Measurements from ENCODE around the gene PAPPA2.

Gene PAPPA2

DNA sequence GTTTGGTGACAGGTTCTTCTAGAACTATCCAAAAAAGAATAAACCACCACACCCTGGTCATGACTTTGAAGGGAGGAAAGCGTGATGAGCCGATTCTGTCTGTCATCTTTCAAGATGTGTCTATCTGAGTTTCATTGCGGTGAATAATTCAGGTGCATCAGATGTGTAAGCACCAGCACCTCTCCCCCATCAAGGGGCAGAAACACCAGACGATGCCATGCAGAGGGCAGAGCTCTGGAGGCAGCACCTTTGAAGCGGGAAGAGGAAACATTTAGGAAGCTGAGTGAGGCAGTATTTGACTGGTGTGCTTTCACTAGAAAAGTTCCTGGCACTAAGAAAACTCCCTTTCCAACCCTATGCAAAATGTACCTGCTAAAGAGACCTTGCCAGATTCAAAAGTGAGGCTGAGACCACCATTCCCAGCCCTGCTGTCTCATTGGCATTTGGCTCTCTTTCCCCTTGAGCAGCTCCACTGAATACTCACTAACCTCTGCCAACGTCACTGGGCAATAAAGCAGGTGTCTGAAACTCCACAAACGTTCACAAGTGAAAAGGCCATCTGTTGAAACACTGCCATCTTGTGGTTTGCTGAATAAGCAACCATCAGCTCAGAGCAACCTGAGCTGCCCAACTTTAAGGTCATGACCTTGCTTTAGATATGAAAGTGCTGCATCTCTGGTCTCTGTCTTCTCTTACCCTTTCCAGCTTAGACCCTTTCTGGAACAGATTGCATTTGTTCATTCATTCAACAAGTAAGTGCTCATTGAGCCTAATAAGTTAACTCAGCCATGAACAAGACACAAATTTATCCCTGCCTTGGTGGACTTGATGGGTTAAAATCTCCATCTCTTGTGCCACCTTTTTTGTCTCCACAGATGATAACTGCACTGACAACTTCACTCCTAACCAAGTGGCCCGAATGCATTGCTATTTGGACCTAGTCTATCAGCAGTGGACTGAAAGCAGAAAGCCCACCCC is 228.6 kb downstream of the PAPPA2 start:
- no peak overlapping the region for H3K4me3 ChIP-seq (ENCODE audit: low read length in 2 of 2)
- no peaks in the 10 kb centered on the region for H3K27me3 ChIP-seq (ENCODE audit: control insufficient read depth in 2 of 2, insufficient read depth in 2 of 2, low read length in 2 of 2)
- H3K4me1 ChIP-seq (ENCODE audit: control insufficient read depth in 2 of 2, insufficient read depth in 2 of 2, low read length in 2 of 2), result no peaks in the 10 kb centered on the region
- no peak overlapping the region for H3K9ac ChIP-seq (ENCODE audit: low read depth in 1 of 2, low read length in 2 of 2)
- no peaks in the 10 kb centered on the region for H3K36me3 ChIP-seq (ENCODE audit: control insufficient read depth in 2 of 2, insufficient read depth in 2 of 2, low read length in 2 of 2)
- H3K9me3 ChIP-seq (ENCODE audit: control insufficient read depth in 2 of 2, low read length in 2 of 2), result no peaks in the 10 kb centered on the region
- no peak overlapping the region for H3K27ac ChIP-seq (ENCODE audit: low read depth in 2 of 2, low read length in 2 of 2)

DNA sequence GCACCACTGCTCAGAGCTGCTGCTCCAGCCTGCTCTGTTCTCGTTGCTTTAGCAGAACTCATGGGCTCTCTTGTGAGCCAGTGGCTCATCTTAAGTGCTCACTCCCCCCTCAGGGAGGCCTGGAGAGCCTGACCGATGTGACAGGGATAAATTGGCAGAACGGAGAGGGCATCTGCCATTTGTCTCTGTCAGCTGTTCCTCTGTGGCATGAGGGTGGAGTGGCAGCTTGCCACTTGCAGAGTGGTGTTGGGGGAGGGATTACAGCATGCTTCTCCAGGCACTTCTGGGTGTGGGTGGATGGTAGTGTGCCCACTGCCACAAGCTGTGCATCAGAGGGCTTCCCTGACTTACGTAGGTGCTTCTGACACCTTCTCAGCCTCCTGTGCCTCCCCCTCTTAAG is 229.5 kb downstream of the PAPPA2 start:
- Histone ChIP-seq H3K9me3 (ENCODE audit: control insufficient read depth in 2 of 2, low read length in 2 of 2) (no peaks in the 10 kb centered on the region), H3K27ac (ENCODE audit: low read depth in 2 of 2, low read length in 2 of 2) (no peak overlapping the region), H3K4me1 (ENCODE audit: control insufficient read depth in 2 of 2, insufficient read depth in 2 of 2, low read length in 2 of 2) (no peaks in the 10 kb centered on the region), H3K36me3 (ENCODE audit: control insufficient read depth in 2 of 2, insufficient read depth in 2 of 2, low read length in 2 of 2) (no peaks in the 10 kb centered on the region), H3K4me3 (ENCODE audit: low read length in 2 of 2) (no peak overlapping the region), H3K9ac (ENCODE audit: low read depth in 1 of 2, low read length in 2 of 2) (no peak overlapping the region), H3K27me3 (ENCODE audit: control insufficient read depth in 2 of 2, insufficient read depth in 2 of 2, low read length in 2 of 2) (no peaks in the 10 kb centered on the region)

DNA sequence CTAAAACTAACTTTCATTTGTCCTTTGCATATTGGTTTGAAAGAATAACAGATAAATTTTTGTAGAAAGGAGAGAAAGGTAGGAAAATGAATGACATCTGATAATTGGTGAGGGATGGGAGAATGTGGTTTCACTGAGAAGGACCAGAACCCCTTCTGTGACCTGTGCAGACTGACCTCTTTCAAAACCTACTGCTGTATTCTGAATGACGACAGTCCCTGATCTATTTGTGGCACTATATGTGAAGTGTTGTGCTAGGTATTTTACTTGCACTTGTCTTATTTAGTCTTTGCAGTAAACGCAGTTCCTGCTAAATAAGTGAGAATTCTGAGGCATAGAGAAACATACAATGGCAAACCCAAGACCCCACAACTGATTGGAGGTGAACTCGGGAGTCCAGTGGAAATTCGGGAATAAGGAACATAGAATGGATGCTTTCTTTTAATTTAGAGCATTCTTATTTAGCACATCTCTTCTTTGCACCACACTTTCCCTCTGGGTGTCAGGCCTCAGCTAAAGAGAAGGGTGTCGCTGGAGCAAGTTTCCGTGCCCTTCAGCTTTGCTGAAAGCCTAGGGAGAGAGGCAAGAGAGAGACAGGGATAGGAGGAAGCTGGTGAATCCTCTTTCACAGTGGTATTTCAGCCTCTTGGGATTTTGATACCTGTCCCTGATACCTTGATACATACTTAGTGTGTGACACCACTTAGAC is 230.2 kb downstream of the PAPPA2 start:
- H3K27ac ChIP-seq (ENCODE audit: low read depth in 2 of 2, low read length in 2 of 2), result peak overlapping the region in 1 of 2 donors; percentile 6
- no peaks in the 10 kb centered on the region for H3K27me3 ChIP-seq (ENCODE audit: control insufficient read depth in 2 of 2, insufficient read depth in 2 of 2, low read length in 2 of 2)
- no peaks in the 10 kb centered on the region for H3K9me3 ChIP-seq (ENCODE audit: control insufficient read depth in 2 of 2, low read length in 2 of 2)
- H3K9ac ChIP-seq (ENCODE audit: low read depth in 1 of 2, low read length in 2 of 2), result no peak overlapping the region
- H3K4me1 ChIP-seq (ENCODE audit: control insufficient read depth in 2 of 2, insufficient read depth in 2 of 2, low read length in 2 of 2), result no peaks in the 10 kb centered on the region
- no peak overlapping the region for H3K4me3 ChIP-seq (ENCODE audit: low read length in 2 of 2)
- H3K36me3 ChIP-seq (ENCODE audit: control insufficient read depth in 2 of 2, insufficient read depth in 2 of 2, low read length in 2 of 2), result no peaks in the 10 kb centered on the region

DNA sequence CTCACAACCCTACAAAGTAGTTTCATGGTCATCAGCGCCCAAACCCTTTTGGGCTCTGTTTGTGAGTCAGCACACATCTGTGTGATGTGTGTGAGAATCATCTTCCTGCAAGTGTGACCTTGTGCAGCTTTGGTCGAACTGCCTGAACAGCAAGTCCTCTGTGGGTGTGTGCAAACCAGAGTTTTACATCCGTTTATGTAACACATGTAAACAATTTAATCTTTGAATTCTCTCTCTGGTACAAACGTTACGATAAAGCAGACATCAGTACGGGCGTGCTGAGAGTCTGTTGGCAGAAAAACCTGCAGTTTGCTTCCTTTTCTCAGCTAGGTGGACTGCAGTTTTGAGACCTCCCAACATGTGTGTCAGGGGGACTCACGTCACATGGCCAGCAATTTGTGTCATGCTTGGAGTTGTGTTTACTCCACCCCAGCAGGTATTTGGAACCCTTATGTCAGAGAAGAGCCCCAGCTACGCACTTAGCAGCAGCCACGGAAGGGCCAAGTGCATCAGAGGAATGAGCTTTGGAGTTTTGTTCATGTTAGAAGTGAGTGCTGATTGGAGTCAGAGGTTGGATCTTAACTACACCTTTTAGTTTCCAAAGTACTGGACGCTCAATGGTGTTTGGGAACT is 230.8 kb downstream of the PAPPA2 start:
- Histone ChIP-seq H3K27me3 (ENCODE audit: control insufficient read depth in 2 of 2, insufficient read depth in 2 of 2, low read length in 2 of 2) (no peaks in the 10 kb centered on the region), H3K4me1 (ENCODE audit: control insufficient read depth in 2 of 2, insufficient read depth in 2 of 2, low read length in 2 of 2) (no peaks in the 10 kb centered on the region), H3K27ac (ENCODE audit: low read depth in 2 of 2, low read length in 2 of 2) (peak overlapping the region in 1 of 2 donors; percentile 6), H3K36me3 (ENCODE audit: control insufficient read depth in 2 of 2, insufficient read depth in 2 of 2, low read length in 2 of 2) (no peaks in the 10 kb centered on the region), H3K9ac (ENCODE audit: low read depth in 1 of 2, low read length in 2 of 2) (no peak overlapping the region), H3K9me3 (ENCODE audit: control insufficient read depth in 2 of 2, low read length in 2 of 2) (no peaks in the 10 kb centered on the region), H3K4me3 (ENCODE audit: low read length in 2 of 2) (no peak overlapping the region)

DNA sequence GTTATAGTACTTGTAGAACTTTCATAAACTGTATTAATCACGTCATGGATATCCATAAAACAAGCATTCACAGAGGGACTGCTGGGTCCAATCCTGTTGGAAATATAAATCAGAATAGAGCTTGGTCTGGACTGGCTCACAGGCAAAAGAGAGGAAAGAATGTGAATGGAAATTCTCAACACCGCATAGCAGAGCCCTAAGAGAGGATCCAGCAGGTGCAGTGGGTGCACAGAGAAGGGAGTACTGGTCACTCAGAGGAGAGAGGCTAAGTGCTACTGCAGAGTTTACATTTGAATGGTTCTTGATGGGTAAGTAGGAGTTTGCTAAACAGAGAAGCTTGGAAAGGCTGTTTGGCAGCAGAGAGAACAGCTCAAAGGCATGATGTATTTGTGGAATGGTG is 231.7 kb downstream of the PAPPA2 start:
- H3K27ac ChIP-seq (ENCODE audit: low read depth in 2 of 2, low read length in 2 of 2), result no peak overlapping the region
- H3K4me3 ChIP-seq (ENCODE audit: low read length in 2 of 2), result no peak overlapping the region
- no peak overlapping the region for H3K9ac ChIP-seq (ENCODE audit: low read depth in 1 of 2, low read length in 2 of 2)
- no peaks in the 10 kb centered on the region for H3K36me3 ChIP-seq (ENCODE audit: control insufficient read depth in 2 of 2, insufficient read depth in 2 of 2, low read length in 2 of 2)
- H3K27me3 ChIP-seq (ENCODE audit: control insufficient read depth in 2 of 2, insufficient read depth in 2 of 2, low read length in 2 of 2), result no peaks in the 10 kb centered on the region
- H3K4me1 ChIP-seq (ENCODE audit: control insufficient read depth in 2 of 2, insufficient read depth in 2 of 2, low read length in 2 of 2), result no peaks in the 10 kb centered on the region
- H3K9me3 ChIP-seq (ENCODE audit: control insufficient read depth in 2 of 2, low read length in 2 of 2), result no peaks in the 10 kb centered on the region

DNA sequence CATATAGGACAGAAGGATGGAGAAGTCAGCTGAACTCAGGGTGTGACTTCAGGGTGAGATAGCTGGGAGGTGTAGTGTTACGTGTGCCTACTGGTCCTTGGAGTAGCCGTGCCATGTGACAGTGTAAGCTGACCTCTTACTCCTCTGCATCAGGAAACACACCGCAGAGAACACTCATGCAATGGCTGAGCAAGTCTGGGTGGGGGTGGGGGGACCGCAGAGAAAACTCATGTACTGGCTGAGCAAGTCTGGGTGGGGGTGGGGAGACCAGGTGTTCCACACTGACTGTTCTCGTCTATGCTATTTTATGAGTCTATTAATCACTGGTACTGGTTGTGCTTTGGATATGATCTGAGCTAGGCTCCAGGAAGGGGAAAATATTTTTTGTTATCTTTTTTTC is 233.1 kb downstream of the PAPPA2 start:
- no peak overlapping the region for H3K27ac ChIP-seq (ENCODE audit: low read depth in 2 of 2, low read length in 2 of 2)
- no peaks in the 10 kb centered on the region for H3K36me3 ChIP-seq (ENCODE audit: control insufficient read depth in 2 of 2, insufficient read depth in 2 of 2, low read length in 2 of 2)
- H3K27me3 ChIP-seq (ENCODE audit: control insufficient read depth in 2 of 2, insufficient read depth in 2 of 2, low read length in 2 of 2), result no peaks in the 10 kb centered on the region
- no peaks in the 10 kb centered on the region for H3K4me1 ChIP-seq (ENCODE audit: control insufficient read depth in 2 of 2, insufficient read depth in 2 of 2, low read length in 2 of 2)
- H3K9ac ChIP-seq (ENCODE audit: low read depth in 1 of 2, low read length in 2 of 2), result no peak overlapping the region
- no peak overlapping the region for H3K4me3 ChIP-seq (ENCODE audit: low read length in 2 of 2)
- H3K9me3 ChIP-seq (ENCODE audit: control insufficient read depth in 2 of 2, low read length in 2 of 2), result no peaks in the 10 kb centered on the region

DNA sequence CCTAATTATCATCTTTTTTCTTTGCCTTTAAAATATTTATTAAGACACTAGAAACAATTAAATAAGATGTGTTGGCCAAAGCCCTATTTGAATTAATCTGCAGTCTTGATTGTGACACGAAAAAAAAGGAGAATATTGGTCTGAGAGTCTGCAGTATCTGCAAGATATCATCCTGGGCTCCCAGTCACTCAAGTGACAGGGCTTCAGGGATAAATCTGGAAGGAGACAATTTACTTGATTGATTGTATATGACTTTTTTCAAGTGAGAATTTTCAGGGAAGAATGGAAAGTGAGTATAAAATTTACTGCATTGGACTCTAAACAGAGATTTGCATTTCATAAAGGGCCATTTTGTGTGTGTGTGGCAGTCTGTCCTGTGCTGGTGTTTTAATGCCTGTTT is 233.7 kb downstream of the PAPPA2 start:
- Histone ChIP-seq H3K4me3 (ENCODE audit: low read length in 2 of 2) (no peak overlapping the region), H3K9me3 (ENCODE audit: control insufficient read depth in 2 of 2, low read length in 2 of 2) (no peaks in the 10 kb centered on the region), H3K27ac (ENCODE audit: low read depth in 2 of 2, low read length in 2 of 2) (no peak overlapping the region)

DNA sequence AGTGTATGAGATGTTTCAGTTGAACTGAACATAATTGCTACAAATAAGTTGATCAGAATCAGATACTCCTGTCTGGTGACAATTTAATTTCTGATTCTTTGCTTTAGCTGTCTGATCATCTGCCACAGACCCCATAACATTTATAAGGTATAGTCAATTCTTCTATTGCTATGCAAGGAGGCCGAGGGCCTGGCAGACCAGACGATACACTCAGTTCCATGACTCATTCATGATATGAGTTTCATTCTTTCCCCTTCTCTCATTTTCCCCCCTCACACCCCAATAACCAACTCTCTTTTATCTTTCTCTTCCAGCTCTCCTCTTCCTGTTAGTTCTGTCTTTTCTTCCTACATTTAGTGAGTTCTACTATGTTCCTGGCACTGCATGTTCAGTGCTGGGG is 236.8 kb downstream of the PAPPA2 start:
- no peaks in the 10 kb centered on the region for H3K27me3 ChIP-seq (ENCODE audit: control insufficient read depth in 2 of 2, insufficient read depth in 2 of 2, low read length in 2 of 2)
- H3K4me3 ChIP-seq (ENCODE audit: low read length in 2 of 2), result no peak overlapping the region

More for the DNA sequence above, 233.7 kb downstream of the PAPPA2 start:
- no peak overlapping the region for H3K9ac ChIP-seq (ENCODE audit: low read depth in 1 of 2, low read length in 2 of 2)
- H3K36me3 ChIP-seq (ENCODE audit: control insufficient read depth in 2 of 2, insufficient read depth in 2 of 2, low read length in 2 of 2), result no peaks in the 10 kb centered on the region
- H3K4me1 ChIP-seq (ENCODE audit: control insufficient read depth in 2 of 2, insufficient read depth in 2 of 2, low read length in 2 of 2), result no peaks in the 10 kb centered on the region
- no peaks in the 10 kb centered on the region for H3K27me3 ChIP-seq (ENCODE audit: control insufficient read depth in 2 of 2, insufficient read depth in 2 of 2, low read length in 2 of 2)

DNA sequence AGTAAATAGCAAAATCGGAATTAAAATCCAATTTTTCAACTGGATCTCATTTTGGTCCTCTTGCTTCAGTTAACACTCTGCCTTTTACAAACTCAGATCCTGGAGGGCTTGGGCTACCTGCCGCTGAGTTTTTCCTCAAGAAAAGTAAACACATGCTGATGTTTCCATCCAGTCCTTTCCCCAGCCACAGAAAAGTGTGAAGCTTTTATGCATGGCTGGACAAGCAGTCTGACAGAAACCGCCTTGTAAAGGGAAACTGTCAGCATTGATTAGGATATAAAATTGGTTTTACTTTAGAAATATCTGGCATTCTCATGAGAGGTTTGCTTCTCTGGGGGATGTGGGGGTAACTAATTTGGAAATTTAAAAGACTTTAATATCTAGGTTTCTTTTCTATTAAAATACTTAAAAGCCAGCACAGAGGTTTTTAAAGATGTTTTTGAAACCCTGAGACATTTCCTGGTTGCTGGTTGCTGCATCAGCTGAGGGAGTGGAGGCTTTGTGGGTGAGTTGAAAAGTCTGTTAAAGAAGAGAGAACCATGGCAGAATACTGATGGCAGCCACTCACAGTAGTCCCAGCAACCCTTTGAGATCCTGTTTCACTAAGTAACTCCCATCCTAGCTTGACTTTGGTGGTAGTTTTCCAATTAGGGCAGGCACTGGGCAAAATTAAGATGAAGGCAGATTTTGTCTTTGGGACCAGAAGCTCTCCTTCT is 238.3 kb downstream of the PAPPA2 start:
- Histone ChIP-seq H3K9ac (ENCODE audit: low read depth in 1 of 2, low read length in 2 of 2) (no peak overlapping the region), H3K4me1 (ENCODE audit: control insufficient read depth in 2 of 2, insufficient read depth in 2 of 2, low read length in 2 of 2) (no peaks in the 10 kb centered on the region), H3K36me3 (ENCODE audit: control insufficient read depth in 2 of 2, insufficient read depth in 2 of 2, low read length in 2 of 2) (no peaks in the 10 kb centered on the region), H3K4me3 (ENCODE audit: low read length in 2 of 2) (no peak overlapping the region), H3K27me3 (ENCODE audit: control insufficient read depth in 2 of 2, insufficient read depth in 2 of 2, low read length in 2 of 2) (no peaks in the 10 kb centered on the region), H3K27ac (ENCODE audit: low read depth in 2 of 2, low read length in 2 of 2) (no peak overlapping the region), H3K9me3 (ENCODE audit: control insufficient read depth in 2 of 2, low read length in 2 of 2) (no peaks in the 10 kb centered on the region)

More for the DNA sequence above, 236.8 kb downstream of the PAPPA2 start:
- no peaks in the 10 kb centered on the region for H3K4me1 ChIP-seq (ENCODE audit: control insufficient read depth in 2 of 2, insufficient read depth in 2 of 2, low read length in 2 of 2)
- no peaks in the 10 kb centered on the region for H3K36me3 ChIP-seq (ENCODE audit: control insufficient read depth in 2 of 2, insufficient read depth in 2 of 2, low read length in 2 of 2)
- no peak overlapping the region for H3K9ac ChIP-seq (ENCODE audit: low read depth in 1 of 2, low read length in 2 of 2)
- H3K27ac ChIP-seq (ENCODE audit: low read depth in 2 of 2, low read length in 2 of 2), result no peak overlapping the region
- H3K9me3 ChIP-seq (ENCODE audit: control insufficient read depth in 2 of 2, low read length in 2 of 2), result no peaks in the 10 kb centered on the region
